IMR-90 (cell line): ENCODE results near the gene DBNDD1. TPM values are rescaled to one million over a fixed set of nuclear protein-coding genes. Genes with fewer than 3 reads are reported as not detected.
"Not testable (repeated sequence)": the region's sequence is repeated elsewhere in the genome, so short reads cannot be mapped to it uniquely, and the experiment has no call there.

Experiments
- ATAC-seq: fragments of 200-7000 bp; cut with Tn5 transposase; 2 replicates; pipeline ENCODE4 v1.9.1; 2020; ENCODE audit warnings: low read depth, mild to moderate bottlenecking, moderate library complexity
- BruUV-seq: library from RNA; stranded (reverse); fragments of 400-500 nt; replicated peaks from 2 replicates; lab custom pipeline; 2021; lab: Mats Ljungman, UMichigan
- CTCF ChIA-PET: fragments of 300-600 bp; formaldehyde crosslinking; extraction: SDS; loops from one replicate; lab custom pipeline; 2021; ENCODE audit warnings: antibody characterized with exemption; lab: Yijun Ruan, JAX
- POLR2A ChIA-PET: fragments of 300-600 bp; sonication (Branson Sonifier 250); formaldehyde crosslinking; loops from one replicate; lab custom pipeline; 2022; ENCODE audit warnings: antibody characterized with exemption; ENCODE audit not compliant: unreplicated experiment; lab: Charles Lee
- DNase-seq: peaks from one replicate; pipeline ENCODE4 v3.0.0; 2013
- H2AFZ ChIP-seq: replicated peaks from 2 replicates; pipeline ENCODE3; 2013; ENCODE audit warnings: low read length, mild to moderate bottlenecking; ENCODE audit not compliant: poor library complexity
- H2AK5ac ChIP-seq: 2 replicates; pipeline ENCODE4 v1.6.1; 2013; ENCODE audit warnings: low read depth, low read length, inconsistent platforms
- H2AK9ac ChIP-seq: replicated peaks from 2 replicates; pipeline ENCODE3; 2013; ENCODE audit warnings: mild to moderate bottlenecking, low read depth, low read length, moderate library complexity; ENCODE audit not compliant: poor library complexity
- H2BK120ac ChIP-seq: 2 replicates; pipeline ENCODE4 v1.6.1; 2013; ENCODE audit warnings: low read depth, low read length, inconsistent platforms
- H2BK15ac ChIP-seq: 3 replicates; pipeline ENCODE4 v1.6.1; 2013; ENCODE audit warnings: low read depth, low read length, inconsistent platforms
- H2BK20ac ChIP-seq: 2 replicates; pipeline ENCODE4 v1.6.1; 2013; ENCODE audit warnings: low read depth, mild to moderate bottlenecking, inconsistent platforms, low read length, moderate library complexity
- H2BK5ac ChIP-seq: 2 replicates; pipeline ENCODE4 v1.6.1; 2013; ENCODE audit warnings: mild to moderate bottlenecking, low read depth, low read length, inconsistent platforms; ENCODE audit not compliant: poor library complexity, severe bottlenecking
- H3K14ac ChIP-seq: replicated peaks from 2 replicates; pipeline ENCODE4 v1.6.1; 2013; ENCODE audit warnings: low read depth, low read length, inconsistent platforms
- H3K18ac ChIP-seq: 2 replicates; pipeline ENCODE4 v1.6.1; 2013; ENCODE audit warnings: low read depth, low read length, control low read depth
- H3K23ac ChIP-seq: 2 replicates; pipeline ENCODE4 v1.6.1; 2013; ENCODE audit warnings: low read depth, low read length, inconsistent platforms
- H3K27ac ChIP-seq: 2 replicates; pipeline ENCODE4 v1.5.1; 2013; ENCODE audit warnings: mild to moderate bottlenecking, control low read depth, low read length; ENCODE audit not compliant: insufficient read depth
- H3K27me3 ChIP-seq: 2 replicates; pipeline ENCODE4 v1.6.1; 2013; ENCODE audit warnings: low read length; ENCODE audit not compliant: control insufficient read depth, insufficient read depth
- H3K36me3 ChIP-seq: 2 replicates; pipeline ENCODE4 v1.6.1; 2013; ENCODE audit warnings: low read length, mixed read lengths; ENCODE audit not compliant: control insufficient read depth, insufficient read depth
- H3K4ac ChIP-seq: 2 replicates; pipeline ENCODE4 v1.6.1; 2013; ENCODE audit warnings: low read depth, low read length, inconsistent platforms
- H3K4me1 ChIP-seq: 2 replicates; pipeline ENCODE4 v1.6.1; 2013; ENCODE audit warnings: low read length, mixed read lengths; ENCODE audit not compliant: control insufficient read depth, insufficient read depth
- H3K4me2 ChIP-seq: 2 replicates; pipeline ENCODE4 v1.6.1; 2013; ENCODE audit warnings: low read depth, mild to moderate bottlenecking, control low read depth, low read length, moderate library complexity
- H3K4me3 ChIP-seq: 2 replicates; pipeline ENCODE4 v1.5.1; 2013; ENCODE audit warnings: low read depth, mild to moderate bottlenecking, control low read depth, low read length, moderate library complexity; ENCODE audit not compliant: insufficient read depth
- H3K56ac ChIP-seq: 2 replicates; pipeline ENCODE4 v1.6.1; 2013; ENCODE audit warnings: low read length, inconsistent platforms; ENCODE audit not compliant: insufficient read depth; ENCODE audit errors: extremely low read depth
- H3K79me1 ChIP-seq, 2 experiments: 2 replicates each; pipeline ENCODE4 v1.6.1; 2013; ENCODE audit warnings: low read length in 2 of 2, inconsistent platforms in 1 of 2, low read depth in 1 of 2
- H3K9ac ChIP-seq: 2 replicates; pipeline ENCODE4 v1.6.1; 2013; ENCODE audit warnings: low read depth, low read length, control low read depth
- H3K9me1 ChIP-seq: 2 replicates; pipeline ENCODE4 v1.6.1; 2013; ENCODE audit warnings: low read length, inconsistent platforms; ENCODE audit not compliant: insufficient read depth
- H3K9me3 ChIP-seq: 2 replicates; pipeline ENCODE4 v1.6.1; 2013; ENCODE audit warnings: low read length; ENCODE audit not compliant: control insufficient read depth, insufficient read depth
- H4K20me1 ChIP-seq: 2 replicates; pipeline ENCODE4 v1.6.1; 2013; ENCODE audit warnings: low read length, inconsistent platforms; ENCODE audit not compliant: insufficient read depth
- H4K5ac ChIP-seq: 2 replicates; pipeline ENCODE4 v1.6.1; 2013; ENCODE audit warnings: mild to moderate bottlenecking, low read depth, low read length, control low read depth
- H4K8ac ChIP-seq, 2 experiments: 2 replicates each; pipeline ENCODE4 v1.6.1; 2013; ENCODE audit warnings: low read depth in 2 of 2, low read length in 2 of 2, control low read depth in 1 of 2, inconsistent platforms in 1 of 2
- H4K91ac ChIP-seq: 2 replicates; pipeline ENCODE4 v1.6.1; 2013; ENCODE audit warnings: low read depth, low read length, inconsistent platforms; ENCODE audit not compliant: insufficient read depth
- CHD1 ChIP-seq: IDR thresholded peaks from 2 replicates; pipeline ENCODE4 v1.6.1; 2012; ENCODE audit warnings: low read depth, low read length, improper control_type of control experiment
- NFE2L2 ChIP-seq: fragments of 150-350 bp; IDR thresholded peaks from 2 replicates; pipeline ENCODE4 v1.6.1; 2016; ENCODE audit warnings: low read depth, mild to moderate bottlenecking, low read length
- WGBS, 2 experiments: methylation state at CpG; one replicate each; pipeline versions ENCODE4 v1.1.5 to v1.1.7; 2013; ENCODE audit warnings: missing lambda C conversion rate in 2 of 2; ENCODE audit not compliant: insufficient read length in 1 of 2; ENCODE audit errors: extremely low coverage in 2 of 2; 5-methylcytosine and 5-hydroxymethylcytosine counted together
- dilution Hi-C: fragments of 300-500 bp; cut with HindIII; formaldehyde crosslinking; loops from one replicate; pipeline ENCODE4 v1.14.3; 2018; ENCODE audit warnings: low sequenced_read_pairs; ENCODE audit not compliant: unreplicated experiment
- in situ Hi-C: fragments of 300-500 bp; cut with MboI; formaldehyde crosslinking; loops from 3 replicates; pipeline ENCODE4 v1.14.3; 2019; ENCODE audit warnings: low sequenced_read_pairs, inconsistent platforms, mixed read lengths
- intact Hi-C: fragments of 100-400 bp; cut with micrococcal nuclease; formaldehyde crosslinking; loops from 2 replicates; pipeline ENCODE4 v1.10.0; 2022
- polyA plus RNA-seq, 3 experiments: library from polyadenylated mRNA; depleted of rRNA; stranded (reverse); fragments of >200 nt; gene quantifications; 2 replicates each; pipeline ENCODE4 v1.2.3, GENCODE V29; 2012; ENCODE audit warnings: low replicate concordance in 1 of 3
- total RNA-seq: library from RNA; depleted of rRNA; stranded (reverse); fragments of >200 nt; gene quantifications from 2 replicates; pipeline ENCODE4 v1.2.3, GENCODE V29; 2012
- TF ChIP-seq, protein P1 (sequence below): fragments of 150-350 bp; IDR thresholded peaks from 2 replicates; pipeline ENCODE4 v1.6.1; 2017; ENCODE audit warnings: mild to moderate bottlenecking, antibody characterized with exemption, low read length, low read depth

Gene DBNDD1
- total and polyA plus RNA-seq, 2 of the 4 experiments (the other 2 are of a cell fraction): 3.4 to 23.0 TPM

DNA sequence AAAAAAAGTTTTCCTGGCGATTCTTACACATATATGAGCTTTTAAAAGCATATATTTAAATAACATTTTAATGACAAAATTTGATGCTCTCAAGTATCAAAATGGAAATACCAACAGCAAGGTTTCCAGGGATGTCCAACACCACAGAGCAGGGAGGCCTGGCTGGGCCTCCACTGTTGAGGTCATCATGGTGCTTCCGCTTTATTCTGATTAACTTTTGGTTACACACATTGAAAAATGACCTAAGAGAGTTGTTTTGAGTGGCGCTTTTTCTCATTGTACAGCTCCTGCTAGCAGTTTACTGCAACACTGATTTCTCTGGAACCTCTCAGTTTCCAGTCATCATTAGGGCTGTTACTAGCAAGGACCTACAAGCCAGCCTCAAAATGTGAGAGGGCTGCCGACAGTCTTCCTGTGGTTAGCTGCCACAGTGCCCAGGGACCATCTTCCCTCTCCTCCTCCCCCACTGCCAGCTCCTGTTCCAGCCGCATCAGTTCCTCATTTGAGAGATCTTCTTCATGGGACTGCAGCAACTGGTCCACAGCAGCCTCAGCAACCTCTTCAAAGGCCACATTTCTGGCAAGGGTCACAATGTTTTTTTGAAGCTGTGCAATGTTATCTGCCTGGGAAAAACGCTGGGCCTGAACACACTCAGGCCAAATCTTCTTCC lies 49.4 kb downstream of the DBNDD1 start:
- peaks cover 13% of the 10 kb centered on the region; the same call in 1 of the 2 replicates for H3K9me1 ChIP-seq
- no peak overlapping the region for H3K23ac ChIP-seq
- H3K14ac ChIP-seq: no peak overlapping the region
- no peak overlapping the region for H3K18ac ChIP-seq
- no peak overlapping the region for H3K4ac ChIP-seq
- in situ Hi-C loops: loop anchor here (5.0 kb wide), 1 partner anchor 52 kb away; no protein-coding TSS in a partner anchor
- H2BK20ac ChIP-seq: no peak overlapping the region
- H2BK5ac ChIP-seq: no peak overlapping the region
- CTCF ChIA-PET: no interaction called here
- no peak overlapping the region for H2BK15ac ChIP-seq
- H2AFZ ChIP-seq: no peak overlapping the region
- H3K9me3 ChIP-seq: peaks cover 2% of the 10 kb centered on the region; the same call in 1 of the 2 replicates
- H4K91ac ChIP-seq: no peak overlapping the region
- H2AK5ac ChIP-seq: no peak overlapping the region
- POLR2A ChIA-PET: no interaction called here
- no TSS peak for BruUV-seq
- intact Hi-C loops: no loop called here
- no peak overlapping the region for H3K4me3 ChIP-seq
- no peaks in the 10 kb centered on the region for H3K27me3 ChIP-seq
- H3K4me2 ChIP-seq: no peak overlapping the region
- no peak overlapping the region for H3K9ac ChIP-seq
- H3K4me1 ChIP-seq: peaks cover 9% of the 10 kb centered on the region
- H4K20me1 ChIP-seq: no peaks in the 10 kb centered on the region; the same call in 1 of the 2 replicates
- dilution Hi-C loops: no loop called here
- ATAC-seq (no peak), DNase-seq (no peak)
- TF ChIP-seq CHD1 (no peak), NFE2L2 (no peak)
- TF ChIP-seq, protein P1, sequence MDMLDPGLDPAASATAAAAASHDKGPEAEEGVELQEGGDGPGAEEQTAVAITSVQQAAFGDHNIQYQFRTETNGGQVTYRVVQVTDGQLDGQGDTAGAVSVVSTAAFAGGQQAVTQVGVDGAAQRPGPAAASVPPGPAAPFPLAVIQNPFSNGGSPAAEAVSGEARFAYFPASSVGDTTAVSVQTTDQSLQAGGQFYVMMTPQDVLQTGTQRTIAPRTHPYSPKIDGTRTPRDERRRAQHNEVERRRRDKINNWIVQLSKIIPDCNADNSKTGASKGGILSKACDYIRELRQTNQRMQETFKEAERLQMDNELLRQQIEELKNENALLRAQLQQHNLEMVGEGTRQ: no peak
- no peak overlapping the region for H2BK120ac ChIP-seq
- H3K79me1 ChIP-seq: peaks cover 31 to 58% of the 10 kb centered on the region in 2 experiments
- WGBS, 2 experiments: 96% methylated on average over 3 of the region's 6 CpGs; no CpG with 5 or more reads in 1 of the 2 experiments
- no peak overlapping the region for H3K27ac ChIP-seq
- H4K5ac ChIP-seq: no peak overlapping the region
- H3K56ac ChIP-seq: no peak overlapping the region
- H4K8ac ChIP-seq: no peak overlapping the region
- H2AK9ac ChIP-seq: no peak overlapping the region
- H3K36me3 ChIP-seq: peaks cover 4% of the 10 kb centered on the region; the same call in 1 of the 2 replicates

DNA sequence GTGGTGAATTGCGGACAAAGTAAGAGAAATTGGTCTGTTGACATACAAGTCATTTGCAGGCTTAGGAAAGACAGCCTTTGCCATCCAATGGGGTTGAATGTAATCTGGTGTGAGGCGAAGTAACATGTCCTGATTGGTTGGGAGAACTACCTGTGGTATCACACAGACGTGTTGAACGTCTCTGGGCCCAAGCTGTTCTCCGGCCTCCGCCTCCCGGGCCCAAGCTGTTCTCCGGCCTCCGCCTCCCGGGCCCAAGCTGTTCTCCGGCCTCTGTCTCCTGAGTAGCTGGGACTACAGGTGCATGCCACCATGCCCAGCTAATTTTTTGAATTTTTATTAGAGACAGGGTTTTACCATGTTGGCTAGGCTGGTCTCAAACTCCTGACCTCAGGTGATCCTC lies 51.2 kb downstream of the DBNDD1 start:
- H2BK5ac ChIP-seq, H3K9me1 ChIP-seq, CTCF ChIA-PET, H3K14ac ChIP-seq, H2BK20ac ChIP-seq, H2BK120ac ChIP-seq, H4K91ac ChIP-seq, DNase-seq, H3K23ac ChIP-seq, H3K56ac ChIP-seq, H4K20me1 ChIP-seq, H3K27me3 ChIP-seq, in situ Hi-C loops, intact Hi-C loops, H3K18ac ChIP-seq, dilution Hi-C loops, H2AFZ ChIP-seq, H4K8ac ChIP-seq, H3K4me1 ChIP-seq, H2BK15ac ChIP-seq, H3K4me3 ChIP-seq, BruUV-seq, H3K9ac ChIP-seq, H3K4me2 ChIP-seq, H3K4ac ChIP-seq, H3K27ac ChIP-seq, POLR2A ChIA-PET, H4K5ac ChIP-seq, H2AK9ac ChIP-seq, H3K9me3 ChIP-seq, H2AK5ac ChIP-seq, ATAC-seq: not testable (repeated sequence)
- 69% methylated on average over 6 of the region's 11 CpGs; no CpG with 5 or more reads in 1 of the 2 experiments for WGBS, 2 experiments
- Histone ChIP-seq H3K79me1 (peaks cover 20 to 41% of the 10 kb centered on the region in 2 experiments), H3K36me3 (peaks cover 15% of the 10 kb centered on the region; the same call in 1 of the 2 replicates)
